Kasumi-1 (cell line): ENCODE results near the gene FOSL1.
"Not testable (repeated sequence)": the region's sequence is repeated elsewhere in the genome, so short reads cannot be mapped to it uniquely, and the experiment has no call there.

Experiments used
- DNase-seq, 2 experiments: peaks; one replicate each; lab custom pipeline; 2025; lab: John Stamatoyannopoulos, UW

FOSL1 gene

DNA sequence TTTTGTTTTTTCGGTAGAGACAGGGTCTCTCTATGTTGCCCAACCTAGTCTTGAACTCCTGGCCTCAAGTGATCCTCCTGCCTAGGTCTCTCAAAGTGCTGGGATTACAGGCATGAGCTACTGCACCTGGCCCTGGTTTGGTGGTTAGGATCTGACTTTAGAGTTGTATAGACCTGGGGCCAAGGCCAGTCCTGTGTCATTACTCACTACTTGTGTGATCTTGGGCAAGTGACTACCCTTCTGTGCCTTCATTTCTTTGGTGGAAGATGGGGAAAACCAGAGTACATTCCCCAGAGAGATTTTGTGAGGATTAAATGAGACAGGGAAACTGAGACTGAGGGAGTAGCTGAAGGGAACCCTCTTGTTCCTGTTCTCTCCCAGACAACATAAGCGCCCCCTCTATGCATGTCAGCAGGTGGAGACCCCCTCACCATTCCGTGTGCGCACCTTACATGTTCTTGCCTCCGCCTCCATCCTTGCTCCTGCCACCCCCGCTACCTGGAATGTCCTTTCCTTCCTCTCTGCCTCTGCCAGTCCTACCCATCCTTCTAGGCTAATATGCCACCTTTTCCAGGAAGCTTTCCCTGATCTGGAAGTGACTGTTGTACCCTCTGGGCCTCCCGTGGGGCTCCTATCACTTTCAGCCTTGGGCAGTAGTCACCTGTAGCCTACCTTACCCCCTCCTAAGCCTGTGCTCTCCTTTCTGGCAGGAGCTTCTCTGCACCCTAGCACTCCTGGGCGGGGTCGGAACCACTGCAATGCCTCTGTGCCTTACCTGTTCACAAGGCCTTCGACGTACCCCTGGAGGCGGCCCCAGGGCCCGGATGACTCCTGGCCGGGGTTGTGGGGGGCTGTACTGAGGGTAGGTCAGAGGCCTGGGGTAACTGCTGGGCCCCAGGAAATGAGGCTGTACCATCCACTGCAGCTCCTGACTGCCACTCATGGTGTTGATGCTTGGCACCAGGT, 3.9 kb downstream of the FOSL1 start:
- no peak for DNase-seq

DNA sequence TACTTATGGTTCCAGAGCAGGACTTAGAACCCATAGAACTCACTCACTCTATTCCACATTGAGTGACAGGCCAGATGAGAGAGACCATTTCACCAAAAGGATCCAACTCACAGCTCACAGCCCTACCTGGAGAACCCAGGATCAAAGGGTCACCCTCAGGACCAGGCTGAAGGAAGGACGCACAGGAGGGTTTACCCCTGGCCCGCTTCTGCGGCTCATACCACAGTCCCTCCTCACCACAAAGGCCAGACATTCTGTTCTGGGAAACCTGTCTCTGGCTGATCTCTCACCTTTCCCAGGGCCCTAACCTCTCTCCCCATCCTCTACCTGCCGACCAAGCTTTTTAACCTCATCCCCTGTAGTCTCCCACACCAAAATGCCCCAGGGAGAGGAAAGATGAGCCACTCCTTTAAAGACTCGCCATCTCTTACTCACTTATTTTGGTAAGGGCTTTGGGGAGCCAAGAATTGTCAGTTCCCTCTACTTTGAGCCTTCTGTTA, 4.7 kb downstream of the FOSL1 start:
- no peak for DNase-seq

DNA sequence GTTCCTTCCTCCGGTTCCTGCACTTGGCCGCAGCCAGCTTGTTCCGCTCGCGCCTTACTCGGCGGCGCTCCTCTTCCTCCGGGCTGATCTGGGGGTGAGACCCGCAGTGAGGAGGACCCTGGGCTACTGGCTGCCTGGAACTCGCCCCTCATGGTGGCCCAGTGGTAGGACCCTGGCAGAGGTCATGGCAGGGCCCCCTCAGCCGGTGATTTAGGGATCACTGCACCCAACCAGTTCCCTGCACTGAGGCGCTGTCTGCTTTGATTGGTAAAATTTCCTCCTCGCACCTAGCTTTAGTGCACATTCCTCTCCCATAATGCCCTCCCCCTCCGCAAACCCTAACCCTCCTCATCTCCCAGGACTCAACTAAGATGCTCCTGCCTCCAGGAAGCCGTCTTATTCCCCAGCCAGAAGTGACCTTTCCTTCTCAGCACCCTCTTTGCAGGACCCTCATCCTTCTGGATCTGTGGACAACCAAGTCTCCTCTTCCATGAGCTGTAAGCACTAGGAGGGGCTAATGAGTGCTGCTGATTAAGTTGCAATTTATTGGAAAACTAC, 6.1 kb downstream of the FOSL1 start:
- peak; percentile 45 to 46 for DNase-seq

DNA sequence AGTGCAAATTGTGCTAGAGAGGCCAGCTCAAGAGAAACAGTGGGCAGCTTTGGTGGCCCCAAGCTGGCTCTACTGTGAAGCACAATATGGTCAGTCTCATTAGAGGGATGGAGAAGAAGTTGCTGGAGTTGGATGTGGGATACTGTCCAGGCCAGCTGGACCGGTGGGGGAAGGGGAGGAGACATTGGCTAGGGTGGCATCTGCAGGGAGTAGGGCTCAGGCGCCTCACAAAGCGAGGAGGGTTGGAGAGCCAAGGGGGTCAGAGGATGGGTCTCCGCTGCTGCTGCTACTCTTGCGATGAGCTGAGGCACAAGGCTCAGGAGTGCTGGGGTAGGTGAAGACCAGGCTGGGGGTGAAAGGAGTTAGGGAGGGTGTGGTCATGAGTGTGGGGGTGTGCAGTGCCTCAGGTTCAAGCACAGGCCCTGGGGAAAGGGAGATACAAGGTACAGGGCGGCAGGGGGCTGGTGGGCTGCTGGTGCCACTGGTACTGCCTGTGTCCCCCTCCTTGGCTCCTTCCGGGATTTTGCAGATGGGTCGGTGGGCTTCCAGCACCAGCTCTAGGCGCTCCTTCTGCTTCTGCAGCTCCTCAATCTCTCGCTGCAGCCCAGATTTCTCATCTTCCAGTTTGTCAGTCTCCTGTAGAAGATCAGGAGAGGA, 7.4 kb downstream of the FOSL1 start:
- DNase-seq: no peak

DNA sequence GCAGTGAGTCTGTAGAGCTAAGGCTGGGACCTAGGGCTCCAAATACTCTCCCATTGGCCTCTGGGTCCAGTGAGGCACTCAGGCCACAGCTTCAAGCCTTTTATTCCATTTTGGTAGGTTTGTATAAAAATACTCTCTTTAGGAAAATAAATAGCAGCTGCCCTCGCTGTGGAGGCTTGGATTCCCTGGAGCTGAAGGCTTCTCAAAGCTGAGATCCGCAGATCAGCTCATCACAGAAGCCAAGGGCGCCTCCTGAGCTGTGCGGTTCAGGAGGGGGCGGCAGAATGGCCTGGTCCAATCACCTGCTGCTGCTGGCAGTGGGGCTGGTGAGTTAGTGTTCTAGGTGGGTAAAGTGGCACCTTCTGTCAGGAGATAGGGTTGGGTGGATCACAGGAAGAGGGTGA, 8.0 kb downstream of the FOSL1 start:
- not testable (repeated sequence) for DNase-seq

DNA sequence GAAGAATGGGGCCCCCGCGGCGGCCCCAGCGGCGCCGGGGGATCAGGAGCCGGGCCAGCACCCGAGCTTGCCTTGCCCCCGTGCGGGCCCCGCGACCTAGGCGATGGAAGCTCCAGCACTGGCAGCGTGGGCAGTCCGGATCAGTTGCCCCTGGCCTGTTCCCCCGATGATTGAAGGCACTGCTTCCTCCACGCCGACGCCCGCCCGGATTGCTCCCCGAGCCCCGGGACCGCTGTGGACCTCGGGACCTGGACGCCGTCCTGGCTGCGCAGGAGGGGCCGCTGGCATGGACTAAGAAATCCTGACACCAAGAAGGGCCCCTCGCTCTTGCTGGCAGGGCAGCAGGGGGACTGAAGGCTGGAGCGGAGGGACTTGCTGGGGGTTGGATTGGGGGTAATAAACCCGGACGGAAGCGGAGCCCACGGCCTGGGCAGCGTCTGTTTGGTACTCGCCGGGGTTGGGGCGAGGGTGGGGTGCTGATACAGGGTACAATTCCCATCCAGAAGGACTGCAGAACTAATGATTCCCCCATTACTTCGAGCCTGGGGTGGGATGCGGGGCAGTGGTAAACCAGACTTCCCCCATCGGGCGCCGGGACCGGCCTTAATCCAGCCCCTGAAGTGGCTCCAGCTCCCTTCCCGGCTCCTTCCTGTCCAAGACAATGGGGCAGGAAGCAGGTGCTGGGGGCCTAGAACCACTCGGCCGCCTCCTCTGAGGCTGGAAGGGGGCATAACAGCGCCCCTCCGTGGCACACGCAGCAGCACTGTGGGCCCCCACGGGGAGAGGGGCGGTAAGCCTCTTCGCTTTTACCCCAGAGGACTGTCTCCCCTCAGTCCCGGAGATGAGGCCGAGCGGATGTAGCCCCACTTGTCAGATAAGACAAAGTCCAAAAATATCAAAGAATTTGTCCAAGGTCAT, 8.7 kb downstream of the FOSL1 start:
- peak; percentile 55 to 59 for DNase-seq

DNA sequence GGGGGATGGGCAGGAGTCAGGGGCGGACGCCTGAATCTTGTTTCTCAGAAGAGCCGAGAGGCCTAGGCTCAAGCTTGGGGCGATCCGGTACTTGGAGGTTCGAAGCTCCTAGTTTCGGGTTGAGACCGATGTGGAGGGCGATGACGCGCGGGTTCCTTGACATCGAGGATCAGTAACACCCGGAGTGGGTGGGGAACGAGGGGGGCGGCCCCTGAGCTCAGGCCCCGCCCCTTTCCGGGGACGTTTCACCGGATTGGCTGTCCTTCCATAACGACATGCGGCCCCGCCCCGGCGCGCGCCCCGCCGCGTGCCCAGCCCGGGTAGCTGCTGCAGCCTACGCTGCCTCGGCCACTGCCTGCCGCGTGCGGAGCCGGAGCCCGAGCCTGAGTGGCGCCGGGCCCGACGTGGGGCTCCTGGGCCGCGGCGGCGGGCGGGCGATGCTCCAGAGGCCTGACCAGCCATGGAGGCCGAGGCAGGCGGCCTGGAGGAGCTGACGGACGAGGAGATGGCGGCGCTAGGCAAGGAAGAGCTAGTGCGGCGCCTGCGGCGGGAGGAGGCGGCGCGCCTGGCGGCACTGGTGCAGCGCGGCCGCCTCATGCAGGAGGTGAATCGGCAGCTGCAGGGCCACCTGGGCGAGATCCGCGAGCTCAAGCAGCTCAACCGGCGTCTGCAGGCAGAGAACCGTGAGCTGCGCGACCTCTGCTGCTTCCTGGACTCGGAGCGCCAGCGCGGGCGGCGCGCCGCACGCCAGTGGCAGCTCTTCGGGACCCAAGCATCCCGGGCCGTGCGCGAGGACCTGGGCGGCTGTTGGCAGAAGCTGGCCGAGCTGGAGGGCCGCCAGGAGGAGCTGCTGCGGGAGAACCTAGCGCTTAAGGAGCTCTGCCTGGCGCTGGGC, 9.6 kb downstream of the FOSL1 start, which contains the start of gene CCDC85B:
CCDC85B (plus strand) TSS at position 350 of the 895 bp plus-strand sequence; CDS start at position 461, 111 bp downstream.
- DNase-seq: peak; percentile 89 to 90

DNA sequence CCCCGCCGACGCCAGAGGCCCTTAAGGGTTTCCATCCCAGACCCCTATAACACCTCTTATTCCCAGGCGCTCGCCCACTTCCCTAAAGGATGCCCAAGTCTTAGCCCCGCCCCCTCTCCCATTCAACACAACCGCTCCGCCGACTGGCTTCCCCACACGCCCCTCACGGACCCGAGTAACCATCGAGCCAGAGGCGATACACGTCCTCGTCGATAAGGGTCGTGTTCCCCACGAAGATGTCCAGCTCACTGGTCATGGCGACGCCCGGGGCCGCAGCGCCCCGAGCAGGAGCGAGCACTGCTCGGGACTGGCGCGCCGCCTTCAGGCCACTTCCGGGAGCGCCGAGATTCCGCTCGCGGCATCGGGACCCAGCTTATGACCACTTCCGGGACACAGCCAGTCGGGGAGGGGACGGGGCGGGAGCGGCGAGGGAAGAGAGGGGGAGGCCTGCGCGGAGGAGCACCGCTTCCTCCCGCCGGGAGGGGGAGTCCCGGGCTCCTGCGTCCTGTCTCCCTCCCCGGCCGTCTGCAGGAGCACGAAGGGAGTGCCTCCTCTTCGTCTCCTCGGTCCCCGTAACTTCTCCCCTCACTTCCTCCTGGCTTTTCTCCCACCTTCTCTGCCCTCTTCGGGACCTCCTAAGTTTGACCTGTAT, 11.9 kb downstream of the FOSL1 start, which contains the start of gene FIBP:
FIBP (minus strand) TSS at position 309 of the 652 bp plus-strand sequence; CDS start at position 256, 53 bp downstream.
- peak; percentile 90 to 95 for DNase-seq

DNA sequence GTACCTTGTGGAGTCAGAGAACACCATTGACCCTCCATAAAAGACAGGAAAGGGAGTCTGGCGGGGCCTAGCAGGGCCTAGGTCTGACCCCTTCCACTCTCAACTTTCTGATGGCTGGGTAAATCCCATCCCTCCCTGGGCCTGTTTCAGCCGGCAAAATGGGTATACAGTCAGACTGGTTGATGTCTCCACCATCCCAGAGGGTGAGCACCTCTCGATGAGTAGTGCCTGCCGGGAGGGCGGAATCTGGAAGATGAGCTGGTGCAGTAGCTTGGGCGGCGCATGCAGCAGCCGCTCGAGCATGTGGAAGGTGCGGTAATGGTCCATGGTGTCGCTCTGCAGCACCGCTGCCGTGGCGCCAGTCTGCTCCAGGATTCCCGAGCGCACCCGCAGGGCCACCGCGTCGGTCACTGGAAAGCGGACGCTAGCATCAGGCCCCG, 12.4 kb downstream of the FOSL1 start:
- no peak for DNase-seq

DNA sequence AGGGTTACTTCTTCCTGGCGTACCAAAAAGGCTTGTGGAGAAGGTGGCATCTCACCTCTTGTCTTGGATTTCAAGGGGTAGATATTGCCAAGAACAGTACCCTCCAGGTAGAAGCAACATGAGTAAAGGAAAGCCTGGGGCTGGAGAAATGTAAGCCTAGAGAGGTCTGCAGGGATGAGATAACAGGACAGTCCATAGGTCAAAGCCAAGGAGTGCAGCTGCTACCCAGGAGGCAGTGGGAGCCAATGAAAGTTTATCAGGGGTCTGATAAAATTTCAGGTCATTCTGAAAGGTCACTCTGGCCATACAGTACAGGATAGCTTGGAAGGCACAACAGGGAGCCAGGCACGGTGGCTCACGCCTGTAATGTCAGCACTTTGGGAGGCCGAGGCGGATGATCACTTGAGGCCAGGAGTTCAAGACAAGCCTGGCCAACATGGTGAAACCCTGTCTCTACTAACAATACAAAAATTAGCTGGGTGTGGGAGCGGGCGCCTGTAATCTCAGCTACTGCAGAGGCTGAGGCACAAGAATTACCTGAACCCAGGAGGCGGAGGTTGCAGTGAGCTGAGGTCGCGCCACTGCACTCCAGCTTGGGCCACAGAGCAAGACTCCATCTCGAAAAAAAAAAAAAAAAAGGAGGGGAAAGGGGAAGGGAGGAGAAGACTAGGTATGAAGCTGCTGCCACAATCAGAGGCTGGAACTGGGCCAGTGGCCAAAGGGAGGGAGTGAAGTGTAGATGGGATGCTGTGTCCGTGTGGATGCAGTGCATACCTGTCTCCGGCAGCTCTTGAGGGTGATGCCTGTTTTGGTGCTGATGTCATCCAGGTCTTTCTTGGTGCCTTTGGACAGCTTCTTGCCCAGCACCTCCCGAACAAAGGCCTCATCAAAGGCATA, 13.1 kb downstream of the FOSL1 start:
- no peak for DNase-seq

DNA sequence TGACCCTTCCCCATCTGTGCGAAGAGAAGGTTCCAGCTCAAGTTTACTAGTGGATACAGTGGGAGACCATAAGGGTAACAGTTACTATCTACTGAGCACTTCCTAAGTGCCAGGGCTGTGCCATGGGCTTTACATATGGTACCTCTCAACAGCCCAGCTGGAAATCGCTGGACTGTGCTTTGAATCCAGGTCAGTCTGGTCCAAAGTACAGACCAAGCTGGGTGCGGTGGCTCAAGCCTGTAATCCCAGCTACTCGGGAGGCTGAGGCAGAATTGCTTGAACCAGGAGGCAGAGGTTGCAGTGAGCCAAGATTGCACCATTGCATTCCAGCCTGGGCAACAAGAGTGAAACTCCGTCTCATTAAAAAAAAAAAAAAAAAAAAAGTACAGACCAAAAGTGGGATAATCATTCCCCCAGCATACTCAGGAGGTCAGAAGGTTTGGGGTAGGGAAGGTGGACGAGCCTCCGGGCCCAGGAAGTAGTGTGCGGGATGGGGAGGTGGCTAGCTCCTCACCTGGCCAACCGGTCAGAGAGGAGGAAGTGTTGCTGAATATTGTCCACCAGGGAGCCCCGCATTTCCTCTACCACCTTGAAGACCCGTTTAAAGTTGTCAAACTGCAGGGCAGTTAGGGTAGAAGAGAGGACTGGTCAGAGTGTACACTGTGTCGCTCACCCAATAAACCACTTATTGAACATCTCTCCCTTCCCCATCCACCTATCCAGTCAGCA, 14.2 kb downstream of the FOSL1 start:
- no peak for DNase-seq

DNA sequence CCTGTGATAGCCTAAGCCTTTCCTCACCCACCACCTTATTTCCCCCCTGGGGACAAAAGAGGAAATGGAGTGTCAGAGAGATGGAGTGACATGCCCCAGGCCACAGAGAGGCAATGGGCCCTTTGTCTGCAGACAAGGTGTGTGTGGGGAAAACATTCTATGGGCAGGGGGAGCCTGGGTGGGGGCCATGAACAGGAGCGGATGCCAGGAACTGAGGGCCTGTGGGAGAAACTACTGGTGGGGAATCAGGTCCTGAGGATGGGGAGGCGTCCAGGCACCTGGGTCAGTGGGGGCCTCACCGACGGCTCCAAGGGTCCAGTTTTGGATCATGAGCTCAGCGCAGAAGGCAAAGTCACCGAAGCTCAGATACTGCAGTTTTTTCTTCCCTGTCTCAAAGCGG, 15.0 kb downstream of the FOSL1 start:
- no peak for DNase-seq

DNA sequence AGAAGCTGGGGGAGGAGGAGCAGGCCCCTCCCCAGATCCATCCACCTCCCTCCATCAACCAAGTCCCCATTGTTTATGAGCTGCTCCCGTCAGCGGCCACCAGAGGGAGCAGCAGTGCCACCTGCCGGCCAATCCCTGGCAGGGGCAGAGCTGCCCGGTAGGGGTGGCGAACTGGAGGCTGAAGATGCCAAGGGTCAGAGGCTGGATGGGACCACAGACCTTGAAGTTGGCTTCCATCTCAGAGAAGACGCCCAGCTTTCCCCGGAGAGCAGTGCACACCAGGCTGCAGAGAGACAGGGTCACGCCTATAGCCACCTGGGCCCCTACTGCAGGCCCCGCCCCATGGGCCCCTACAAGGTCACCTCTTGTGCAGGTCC, 15.5 kb downstream of the FOSL1 start:
- peak; percentile 74 to 85 for DNase-seq

DNA sequence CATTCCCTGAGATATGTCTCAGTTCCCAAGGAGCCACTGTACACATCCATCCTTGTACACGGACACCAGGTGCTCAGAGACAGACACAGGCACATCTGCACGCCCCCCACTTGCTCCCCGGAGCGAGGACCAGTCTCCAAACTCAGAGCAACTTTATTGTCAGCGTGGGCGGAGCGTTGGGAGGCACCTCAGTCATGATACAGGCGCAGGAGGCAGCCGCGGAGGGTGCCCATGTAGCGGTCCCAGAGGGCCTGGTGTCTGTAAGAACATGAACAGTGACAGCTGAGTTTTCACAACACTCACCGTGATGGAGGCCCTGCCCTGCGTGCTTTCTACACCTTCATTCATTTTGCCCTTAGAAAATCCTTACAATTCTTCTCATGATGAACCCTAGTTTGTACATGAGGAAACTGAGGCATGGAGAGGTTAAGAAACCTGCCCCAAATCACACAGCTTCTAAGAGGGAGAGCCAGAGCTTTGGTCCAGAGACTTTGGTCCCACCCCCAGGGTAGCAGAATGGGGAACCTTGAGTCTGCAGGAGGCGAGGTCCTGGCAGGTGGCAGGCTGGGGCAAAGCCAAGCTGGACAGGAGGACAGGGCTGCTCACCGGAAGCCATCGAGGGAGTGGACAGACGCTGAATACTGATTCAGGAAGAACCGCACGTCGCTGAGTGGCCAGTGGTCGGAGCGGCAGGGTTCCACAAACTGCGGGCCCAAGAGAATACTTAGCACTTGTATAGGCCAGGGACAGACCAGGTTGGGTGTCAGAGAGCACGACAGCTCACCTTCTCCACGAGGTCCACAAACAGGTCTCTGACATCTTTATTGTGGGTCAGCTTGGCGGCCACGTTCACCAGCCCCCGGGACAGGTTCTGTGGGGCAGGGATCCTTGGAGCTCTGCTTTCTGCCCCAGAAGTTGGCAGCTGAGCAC, 16.1 kb downstream of the FOSL1 start:
- no peak for DNase-seq

DNA sequence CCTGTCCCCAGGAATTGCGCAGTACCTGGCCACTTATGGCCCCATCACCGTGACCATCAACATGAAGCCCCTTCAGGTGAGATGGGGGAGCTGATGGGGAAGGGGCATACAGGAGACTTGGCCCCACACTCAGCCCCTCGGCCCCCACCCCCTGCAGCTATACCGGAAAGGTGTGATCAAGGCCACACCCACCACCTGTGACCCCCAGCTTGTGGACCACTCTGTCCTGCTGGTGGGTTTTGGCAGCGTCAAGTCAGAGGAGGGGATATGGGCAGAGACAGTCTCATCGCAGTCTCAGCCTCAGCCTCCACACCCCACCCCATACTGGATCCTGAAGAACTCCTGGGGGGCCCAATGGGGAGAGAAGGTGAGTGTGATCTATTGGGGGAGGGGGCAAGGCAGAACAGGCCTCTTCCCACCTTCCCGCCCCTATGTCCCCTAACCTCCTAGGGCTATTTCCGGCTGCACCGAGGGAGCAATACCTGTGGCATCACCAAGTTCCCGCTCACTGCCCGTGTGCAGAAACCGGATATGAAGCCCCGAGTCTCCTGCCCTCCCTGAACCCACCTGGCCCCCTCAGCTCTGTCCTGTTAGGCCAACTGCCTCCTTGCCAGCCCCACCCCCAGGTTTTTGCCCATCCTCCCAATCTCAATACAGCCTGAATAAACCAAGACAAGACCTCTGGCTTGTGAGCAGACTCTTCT, 17.0 kb downstream of the FOSL1 start:
- no peak for DNase-seq
